Erythroblast (primary cell): ENCODE data around the gene KIF9.

Source experiments
- GATA1 ChIP-seq: IDR thresholded peaks from 2 replicates; pipeline ENCODE4 v1.6.1; 2011; ENCODE audit warnings: low read depth, mild to moderate bottlenecking, control low read depth, low read length, moderate library complexity
- POLR2A ChIP-seq: IDR thresholded peaks from 2 replicates; pipeline ENCODE4 v1.6.1; 2011; ENCODE audit warnings: mild to moderate bottlenecking, low read length

GRCh38 chr3:47283193-47283537 lies 566 bp upstream of the KIF9 start:
- TF ChIP-seq POLR2A (no peak), GATA1 (no peak)
